ENCODE measurements around the gene ERBIN. TPM values are rescaled to one million over a fixed set of nuclear protein-coding genes. Genes with fewer than 3 reads are reported as not detected.

The ERBIN gene
- total and polyA plus RNA-seq, 10 of the 15 experiments (the other 5 are each of a cell fraction or from before 2014, with no cell fraction given), result 9.5 to 91.1 (median 49.4) TPM

GRCh38 chr5:65948115-65948747, 21.9 kb downstream of the ERBIN start:
- no TSS peak for BruUV-seq (replicated peaks)
- POLR2A ChIA-PET, result interaction anchor here (0.7 to 1.1 kb wide), 4 partner anchors 14 to 41 kb away, joined by 3 read pairs; no protein-coding TSS in a partner anchor
- 88% methylated on average over 4 of the region's 4 CpGs for WGBS (ENCODE audit: insufficient coverage, insufficient replicate concordance, low lambda C conversion rate, missing lambda C conversion rate)
- TF ChIP-seq CUX1 (IDR thresholded peaks at IDR 0.05; ENCODE audit: insufficient replicate concordance, low read depth, low read length) (no peak), LARP7 (IDR thresholded peaks at IDR 0.05) (no peak), KDM1A (IDR thresholded peaks at IDR 0.05; ENCODE audit: borderline replicate concordance) (no peak), IKZF1 (conservative IDR thresholded peaks at IDR 0.05) (no peak), RFX5 (IDR thresholded peaks at IDR 0.05; ENCODE audit: low read depth, low read length) (no peak), HDGF (IDR thresholded peaks at IDR 0.05) (no peak), NKRF (conservative IDR thresholded peaks at IDR 0.05) (no peak), DPF2 (IDR thresholded peaks at IDR 0.05) (no peak), IKZF2 (IDR thresholded peaks at IDR 0.05) (no peak), EGR1 (IDR thresholded peaks at IDR 0.05; ENCODE audit: borderline replicate concordance in 1 of 2, low read depth in 2 of 2, low read length in 2 of 2) (no peak), BMI1 (IDR thresholded peaks at IDR 0.05; ENCODE audit: borderline replicate concordance) (no peak), NR2C2 (IDR thresholded peaks at IDR 0.05; ENCODE audit: borderline replicate concordance, control insufficient read depth, insufficient read length, low read depth) (no peak), IRF5 (IDR thresholded peaks at IDR 0.05; ENCODE audit: borderline replicate concordance) (no peak)

More at GRCh38 chr5:65948115-65948747, 21.9 kb downstream of the ERBIN start:
- Histone ChIP-seq H3K9ac (ENCODE audit: control insufficient read depth, insufficient read depth, low read length) (no peak overlapping the region), H2AFZ (ENCODE audit: control insufficient read depth, low read depth, low read length) (no peak overlapping the region), H4K20me1 (ENCODE audit: control insufficient read depth, insufficient read depth) (no peaks in the 10 kb centered on the region), H3K79me2 (ENCODE audit: control insufficient read depth, insufficient read depth, low read length) (peaks cover 77% of the 10 kb centered on the region), H3K27me3 (replicated peaks in 1 of 2; ENCODE audit: control insufficient read depth in 2 of 2, insufficient read depth in 2 of 2, low read length in 1 of 2) (no peaks in the 10 kb centered on the region), H3K4me1 (ENCODE audit: control insufficient read depth, insufficient read depth, low read length) (no peaks in the 10 kb centered on the region), H3K4me3 (no peak overlapping the region), H3K4me2 (ENCODE audit: control insufficient read depth, insufficient read depth) (no peak overlapping the region), H3K9me3 (replicated peaks; ENCODE audit: control insufficient read depth, insufficient read depth, low read length) (no peaks in the 10 kb centered on the region; the same call in 2 of the 3 replicates), H3K36me3 (ENCODE audit: control insufficient read depth in 2 of 2, insufficient read depth in 2 of 2, low read length in 1 of 2) (0 out of 4 replicates have a peak, but pooled peaks cover 0 to 4% of the 10 kb centered on the region in 2 experiments), H3K27ac (ENCODE audit: control insufficient read depth, insufficient read depth) (no peak overlapping the region)
- ChIA-PET RAD21 (ENCODE audit: unreplicated experiment) (no interaction called here), CTCF (interaction anchor here (0.6 to 1.8 kb wide), 5 partner anchors 11 to 1627 kb away, joined by 3 to 4 read pairs (median 3); no protein-coding TSS in a partner anchor), SMC1A (ENCODE audit: uncharacterized antibody, unreplicated experiment) (interaction anchor here (0.6 to 0.9 kb wide), 3 partner anchors 19 to 65 kb away, joined by 3 read pairs; no protein-coding TSS in a partner anchor)
- ATAC-seq, result no peak
- in situ Hi-C loops (cut with MboI), result no loop called here
- no peak for DNase-seq (ENCODE audit: low read depth, low spot score)
- no peak for FAIRE-seq
- intact Hi-C loops (cut with micrococcal nuclease; ENCODE audit: unreplicated experiment), result no loop called here

Measured in GM12878 (cell line).